SIG-M5 treated with dmso at 0.1 percent for 504 hours (cell line): ENCODE measurements around the gene OARD1.
A peak's percentile ranks its signal among the peaks of the same experiment; 100 is the strongest.

Experiments used
- DNase-seq: peaks from one replicate; lab custom pipeline; 2025; ENCODE audit not compliant: unreplicated experiment; lab: John Stamatoyannopoulos, UW

The OARD1 gene

DNA sequence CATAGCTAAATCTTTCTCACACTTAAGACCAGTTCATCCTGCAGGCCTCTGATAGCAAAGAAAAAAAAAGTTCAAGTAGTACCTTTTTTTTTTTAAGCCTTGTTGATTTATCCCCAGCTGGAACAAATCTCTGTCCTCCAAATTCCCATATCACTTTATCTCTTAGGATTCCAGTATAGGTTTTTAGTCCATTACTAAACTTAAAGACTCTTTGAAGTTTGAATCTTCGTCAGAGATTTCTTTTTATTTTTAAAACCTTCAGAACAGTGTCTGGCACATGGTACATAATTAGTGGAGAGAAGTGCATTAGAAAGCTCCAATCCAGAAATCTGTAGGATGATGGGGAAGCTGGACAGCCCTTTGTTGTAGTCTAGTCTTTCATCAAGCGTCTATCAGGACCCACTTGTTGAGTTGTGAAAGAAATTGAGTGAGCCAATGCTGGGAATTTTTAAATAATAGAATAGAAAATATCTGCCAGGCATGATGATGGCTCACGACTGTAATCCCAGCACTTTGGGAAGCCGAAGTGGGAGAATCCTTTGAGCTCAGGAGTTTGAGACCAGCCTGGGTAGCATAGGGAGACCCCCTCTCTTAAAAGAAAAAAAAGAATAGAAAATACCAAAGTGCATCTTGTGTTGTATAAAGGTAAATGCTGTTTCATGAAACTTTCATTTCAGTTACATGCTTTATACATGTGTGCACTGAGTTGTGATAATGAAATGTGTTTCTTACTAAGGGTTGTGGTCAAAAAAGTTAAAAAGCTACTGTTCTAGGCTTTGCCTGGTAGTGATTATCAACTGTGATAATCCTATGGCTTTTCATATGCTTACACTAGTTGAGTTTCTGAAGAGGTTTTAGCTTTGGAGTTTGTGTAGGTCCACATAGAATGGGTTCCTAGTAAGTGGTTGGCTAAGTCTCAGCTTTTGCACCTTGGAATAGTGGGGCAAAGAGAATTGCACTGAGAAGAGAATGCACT, 3.8 kb upstream of the OARD1 start:
- no peak for DNase-seq

GRCh38 chr6:41074692-41075436, 2.7 kb upstream of the OARD1 start:
- DNase-seq = no peak

- no peak for DNase-seq
Measured at GRCh38 chr6:41073968-41074691, 2.0 kb upstream of the OARD1 start.

DNA sequence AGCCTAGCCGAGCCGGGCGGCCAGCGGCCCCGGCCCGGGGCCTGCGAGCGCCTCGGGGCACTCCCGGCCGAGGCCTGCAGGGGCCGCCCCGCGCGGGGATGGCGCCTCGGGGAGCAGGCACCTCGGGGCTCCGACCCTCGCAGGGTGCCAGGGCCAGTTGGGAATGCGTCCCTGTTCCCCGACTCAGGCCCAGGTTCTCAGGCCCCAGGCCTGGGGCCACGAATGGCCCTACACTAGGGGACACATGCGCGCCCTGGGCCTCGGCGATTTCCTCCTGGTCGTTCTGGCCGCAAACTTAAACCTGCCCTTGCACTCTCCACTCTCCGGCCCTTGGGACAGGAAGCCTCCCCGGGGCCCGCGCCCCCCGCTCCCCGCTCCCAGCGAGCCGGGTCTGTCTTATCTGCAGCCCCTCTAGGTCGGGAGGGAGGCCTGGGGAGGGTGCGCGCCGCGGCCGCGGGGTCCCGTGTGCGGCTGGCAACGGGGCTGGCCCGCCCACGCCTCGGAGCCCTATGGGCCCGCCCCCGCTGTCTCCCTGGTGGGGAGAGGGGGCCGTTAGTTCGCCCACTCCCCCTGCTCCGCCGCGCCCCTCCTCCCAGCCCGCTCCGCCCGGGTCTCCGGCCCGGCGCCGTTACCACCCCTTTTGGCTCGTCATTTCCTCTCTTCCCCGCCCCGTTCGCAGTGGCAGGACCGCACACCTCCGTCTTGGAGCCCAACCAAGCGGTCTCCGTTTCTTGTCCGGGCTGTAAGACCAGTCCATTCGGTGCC, 1.2 kb upstream of the OARD1 start:
- DNase-seq = peak; percentile 70

GRCh38 chr6:41072836-41073202, 663 bp upstream of the OARD1 start, which contains the start of gene NFYA:
TSS of gene NFYA (plus strand) at chr6:41072974. CDS start at chr6:41079090, 6,116 bp downstream.
- DNase-seq = peak; percentile 99

DNA sequence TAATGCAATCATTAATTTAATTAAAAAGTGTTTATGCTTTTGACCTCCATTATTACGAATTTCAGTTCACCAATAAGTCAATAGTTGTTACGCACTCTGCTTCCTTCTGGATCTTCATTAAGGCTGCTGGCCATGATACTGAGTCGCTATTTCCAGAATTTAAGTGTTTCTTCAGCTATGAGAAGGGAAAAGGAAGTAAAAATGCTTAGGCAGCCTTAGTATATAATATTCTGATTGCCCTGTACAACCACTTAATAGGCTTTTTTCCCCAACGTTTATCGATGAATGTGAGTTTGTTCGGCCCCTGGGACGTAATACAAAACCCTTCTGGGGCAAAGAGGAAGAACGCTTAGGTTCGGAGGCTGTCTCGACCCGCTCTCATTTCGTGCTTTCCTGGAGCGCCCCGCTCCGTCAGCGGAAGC, 644 bp downstream of the OARD1 start:
- DNase-seq = no peak

DNA sequence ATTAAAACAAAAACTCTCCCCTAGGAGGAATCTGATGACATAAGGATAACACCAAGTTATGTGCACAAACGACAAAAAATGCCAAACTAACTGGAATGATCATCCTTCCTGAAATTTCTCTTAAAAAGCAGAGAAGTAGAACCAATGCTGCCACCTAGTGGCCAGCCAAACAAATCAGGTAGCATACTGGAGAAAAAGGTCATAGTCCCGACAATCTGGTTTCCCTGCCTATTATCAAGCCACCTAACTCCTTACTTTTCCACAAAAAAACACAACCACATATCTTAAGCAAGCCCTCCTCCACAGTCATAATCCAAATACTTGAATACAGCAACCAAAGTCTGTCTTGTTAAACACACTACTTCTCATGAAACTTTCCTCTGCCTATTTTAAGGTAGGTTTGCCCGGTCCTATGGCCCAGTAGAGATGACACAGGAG, 5.3 kb downstream of the OARD1 start:
- peak; percentile 64 for DNase-seq

DNA sequence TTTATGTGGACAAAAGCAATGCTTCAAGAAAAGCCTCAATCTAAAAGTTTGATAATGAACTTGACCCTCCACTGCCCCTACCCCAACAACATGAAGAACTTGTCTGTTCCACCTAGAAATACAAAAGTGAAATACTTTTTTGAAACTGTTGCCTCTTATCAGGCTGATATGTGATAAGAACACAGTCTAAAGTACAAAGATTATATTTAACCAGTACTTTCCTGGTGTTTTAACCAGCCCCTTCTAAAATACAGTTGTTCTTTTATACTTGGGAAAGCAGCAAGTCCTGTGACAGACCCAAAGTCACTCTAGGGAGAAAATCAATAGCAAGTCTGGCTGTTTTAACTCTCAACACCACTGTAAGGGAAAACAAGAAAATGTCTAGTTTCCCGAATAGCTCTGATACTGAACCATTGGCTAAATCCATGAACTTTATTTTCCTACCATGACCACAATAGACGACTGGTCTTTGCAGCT, 6.6 kb downstream of the OARD1 start:
- no peak for DNase-seq

GRCh38 chr6:41064841-41065240, 7.3 kb downstream of the OARD1 start:
- DNase-seq = no peak

DNA sequence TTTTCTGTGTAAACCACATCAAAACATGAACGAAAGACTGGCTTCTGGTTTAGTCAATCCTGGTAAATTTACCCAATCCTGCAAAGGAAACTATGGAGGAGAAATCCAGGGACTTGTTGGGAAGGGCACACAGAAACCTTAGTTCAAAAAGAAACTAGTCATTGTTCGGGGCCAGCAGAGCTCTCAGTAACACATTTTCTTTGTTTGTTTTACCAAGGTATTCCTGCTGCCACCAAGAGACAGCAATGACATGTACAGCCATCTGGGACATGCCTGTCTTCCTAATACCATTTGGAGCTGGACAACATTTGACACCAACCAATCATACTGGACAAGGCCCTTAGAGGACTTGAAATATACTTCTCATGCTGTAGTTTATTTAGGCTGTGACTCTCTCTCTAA, 8.3 kb downstream of the OARD1 start:
- DNase-seq = no peak

DNA sequence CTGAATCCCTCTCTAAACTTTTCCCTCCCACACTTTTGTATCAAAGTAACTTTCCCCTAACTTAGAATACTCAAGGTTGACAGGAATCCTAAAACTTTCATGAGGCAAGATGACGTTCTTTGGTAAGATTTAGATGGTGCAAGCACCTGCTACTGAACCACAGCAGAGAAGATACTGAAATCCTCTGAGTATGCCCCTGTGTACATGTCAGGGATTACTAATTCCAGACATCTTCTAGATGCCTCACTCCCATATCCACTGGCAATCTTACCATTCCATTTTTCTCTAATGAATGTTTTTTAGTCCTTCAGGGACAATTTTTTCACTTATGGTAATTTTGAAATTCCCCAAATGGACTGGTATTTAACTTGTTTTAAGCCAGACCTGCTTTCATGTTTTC, 10.1 kb downstream of the OARD1 start:
- DNase-seq = no peak

GRCh38 chr6:41061196-41061726, 10.9 kb downstream of the OARD1 start:
- DNase-seq = no peak

DNA sequence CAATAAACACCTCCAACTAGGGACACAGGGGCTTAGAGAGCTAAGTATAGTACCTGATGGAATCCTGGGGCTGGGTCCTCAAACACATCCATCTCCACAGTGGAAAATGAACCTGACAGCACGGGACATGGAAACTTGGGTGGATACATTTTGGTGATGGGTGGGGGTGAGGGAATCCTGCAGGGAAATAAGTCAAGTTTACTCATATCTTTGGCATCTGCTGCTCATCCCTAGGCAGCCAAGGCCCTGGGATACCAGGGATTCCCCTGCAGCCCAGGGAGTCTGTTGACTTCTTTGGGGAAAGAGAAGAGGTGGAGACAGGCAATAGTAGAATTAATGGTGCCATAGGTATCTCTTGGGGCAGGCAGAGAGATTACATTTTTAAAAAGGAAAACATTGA, 12.6 kb downstream of the OARD1 start:
- no peak for DNase-seq

DNA sequence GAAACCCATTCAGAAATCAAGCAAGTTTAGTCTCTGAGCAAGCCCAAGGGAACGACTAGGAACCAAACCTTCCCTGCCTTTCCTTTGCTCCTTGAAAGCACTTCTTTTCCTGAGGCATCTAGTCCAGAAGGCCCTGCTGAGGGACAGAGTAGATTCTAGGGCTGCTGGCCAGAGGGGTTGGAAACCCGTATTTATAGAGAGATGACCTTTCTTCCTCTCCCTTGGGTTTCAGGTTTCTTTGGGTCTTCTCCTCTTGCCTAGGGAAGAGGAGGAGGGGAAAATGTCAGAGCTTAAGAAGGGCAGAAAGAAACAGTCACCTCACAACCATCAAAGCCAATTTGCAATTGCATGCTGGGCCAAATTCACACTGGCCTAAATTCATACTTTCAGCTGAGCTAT, 13.4 kb downstream of the OARD1 start:
- no peak for DNase-seq

DNA sequence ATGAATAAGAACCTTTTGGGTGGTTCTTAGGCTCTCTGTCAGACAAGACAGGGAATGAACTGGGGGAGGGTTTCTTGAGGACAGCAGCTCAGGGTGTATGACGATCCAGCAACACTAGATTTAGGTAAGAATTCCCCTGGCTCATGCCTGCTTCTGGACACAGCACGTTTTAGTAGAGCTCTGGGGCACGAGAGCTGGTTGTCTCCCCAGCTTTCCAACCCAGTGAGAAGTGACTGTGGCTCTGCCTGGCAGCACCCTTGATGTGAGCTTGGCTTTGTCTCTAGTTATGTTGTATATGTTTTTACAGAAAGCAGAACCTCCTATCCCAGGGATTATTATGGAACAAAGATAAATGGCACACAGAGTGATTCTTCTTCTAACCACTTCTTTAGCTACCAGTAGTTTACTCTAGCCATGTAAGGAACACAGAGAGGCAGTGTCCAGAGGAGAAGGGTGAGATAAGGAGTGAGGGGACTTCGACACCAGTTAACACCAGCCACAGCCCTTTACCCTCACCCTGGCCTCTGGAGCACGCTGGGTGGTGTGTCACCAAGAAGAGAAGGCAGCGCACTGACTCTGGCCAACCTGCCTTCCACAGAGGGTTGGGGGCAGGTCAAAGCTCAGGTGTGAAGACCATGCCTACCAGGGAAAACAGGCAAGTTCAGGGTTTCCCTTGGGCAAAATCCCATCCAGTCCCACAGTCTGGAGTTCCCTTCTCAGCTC, 15.2 kb downstream of the OARD1 start:
- no peak for DNase-seq

DNA sequence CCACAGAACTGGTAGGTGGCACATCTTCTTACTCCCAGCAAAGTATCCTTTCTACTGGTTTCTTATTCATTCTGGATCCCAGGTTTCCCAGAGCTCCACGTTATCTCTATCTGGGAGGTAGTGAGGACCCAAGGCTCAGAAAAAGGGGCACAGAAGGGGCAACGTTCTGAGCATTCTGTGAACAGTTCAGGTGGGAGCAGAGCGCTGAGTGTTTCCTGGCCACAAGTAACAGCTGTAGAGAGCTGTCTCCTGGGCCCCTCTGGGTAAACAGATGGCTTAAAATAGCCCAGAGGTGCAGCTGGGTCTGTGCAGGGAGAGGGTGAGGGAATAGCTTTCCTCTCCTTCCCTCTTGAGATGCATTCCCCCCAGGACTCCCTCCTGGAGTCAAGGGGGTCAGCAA, 17.0 kb downstream of the OARD1 start:
- DNase-seq = no peak

GRCh38 chr6:41054511-41054910, 17.6 kb downstream of the OARD1 start:
- no peak for DNase-seq

DNA sequence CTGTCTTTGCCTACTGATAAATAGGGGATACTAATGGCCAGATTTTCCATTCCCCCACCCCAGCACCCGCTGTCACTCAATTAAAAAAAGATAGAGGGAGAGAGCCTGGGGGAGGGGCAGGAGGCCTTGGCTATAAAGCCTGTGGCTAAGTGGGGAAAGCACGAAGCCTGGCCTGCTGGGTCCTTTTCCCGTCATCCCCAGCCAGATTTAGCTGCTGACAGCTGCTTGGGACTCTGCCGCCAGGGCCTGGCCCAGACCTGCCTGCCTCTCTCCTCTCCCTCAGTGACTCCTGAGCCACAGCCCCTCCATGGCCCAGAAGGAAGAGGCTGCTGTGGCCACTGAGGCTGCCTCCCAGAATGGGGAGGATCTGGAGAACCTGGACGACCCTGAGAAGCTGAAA, 19.1 kb downstream of the OARD1 start, which contains the start of gene APOBEC2:
Gene APOBEC2, plus strand, starts transcription at position 162 of the 400 bp plus-strand sequence. Its CDS starts 146 bp downstream, at position 308.
- DNase-seq = no peak

DNA sequence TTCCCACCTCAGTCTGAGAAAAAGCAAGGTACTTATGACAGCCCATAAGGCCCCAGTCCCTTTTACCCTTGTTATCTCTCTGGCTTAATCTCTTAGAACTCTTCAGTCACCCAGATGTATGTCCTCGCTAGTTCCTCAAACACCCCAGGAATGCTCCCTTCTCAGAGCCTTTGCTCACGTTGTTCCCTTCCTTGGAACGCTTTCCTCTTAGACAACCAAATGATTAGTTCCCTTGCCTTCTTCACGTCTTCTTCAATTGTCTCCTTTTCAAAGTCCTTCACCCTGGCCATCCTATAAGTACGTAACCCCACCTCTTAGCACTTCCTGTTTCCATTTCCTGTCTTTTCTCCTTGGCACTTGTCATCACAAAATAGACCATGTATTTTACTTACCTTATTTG, 20.3 kb downstream of the OARD1 start:
- DNase-seq = peak; percentile 69
